ENCODE results near the gene PRDM9. TPM values are rescaled to one million over a fixed set of nuclear protein-coding genes. Genes with fewer than 3 reads are reported as not detected.

PRDM9 gene
- total RNA-seq (ENCODE audit: low replicate concordance): not detected in 2 replicates

- no peak for TF ChIP-seq CTCF (IDR thresholded peaks at IDR 0.05; ENCODE audit: insufficient read depth, low read length)
- no peak for DNase-seq (ENCODE audit: low read depth)
Measured at GRCh38 chr5:23507278-23507685, at the start of gene PRDM9. Gene PRDM9 (plus strand): TSS chr5:23507609. CDS start chr5:23509034, 1,425 bp downstream.

GRCh38 chr5:23457780-23458179, 49.6 kb upstream of the PRDM9 start:
- no peak overlapping the region for H3K4me3 ChIP-seq (ENCODE audit: low read depth, low read length)
- no peak for TF ChIP-seq CTCF (IDR thresholded peaks at IDR 0.05; ENCODE audit: insufficient read depth, low read length)
- DNase-seq (ENCODE audit: low read depth): no peak

More at GRCh38 chr5:23507278-23507685, at the start of gene PRDM9:
- H3K4me3 ChIP-seq (ENCODE audit: low read depth, low read length): no peak within 1 kb of the TSS

- no peak for TF ChIP-seq CTCF (IDR thresholded peaks at IDR 0.05; ENCODE audit: insufficient read depth, low read length)
- no peak overlapping the region for H3K4me3 ChIP-seq (ENCODE audit: low read depth, low read length)
- no peak for DNase-seq (ENCODE audit: low read depth)
Measured at GRCh38 chr5:23459214-23459613, 48.2 kb upstream of the PRDM9 start.

GRCh38 chr5:23461576-23461975, 45.8 kb upstream of the PRDM9 start:
- TF ChIP-seq CTCF (IDR thresholded peaks at IDR 0.05; ENCODE audit: insufficient read depth, low read length): no peak
- no peak overlapping the region for H3K4me3 ChIP-seq (ENCODE audit: low read depth, low read length)
- no peak for DNase-seq (ENCODE audit: low read depth)

- DNase-seq (ENCODE audit: low read depth): no peak
- no peak overlapping the region for H3K4me3 ChIP-seq (ENCODE audit: low read depth, low read length)
- no peak for TF ChIP-seq CTCF (IDR thresholded peaks at IDR 0.05; ENCODE audit: insufficient read depth, low read length)
Measured at GRCh38 chr5:23466401-23466912, 41.0 kb upstream of the PRDM9 start.

GRCh38 chr5:23468658-23469057, 38.8 kb upstream of the PRDM9 start:
- no peak for TF ChIP-seq CTCF (IDR thresholded peaks at IDR 0.05; ENCODE audit: insufficient read depth, low read length)
- H3K4me3 ChIP-seq (ENCODE audit: low read depth, low read length): no peak overlapping the region
- DNase-seq (ENCODE audit: low read depth): no peak

GRCh38 chr5:23473915-23474314, 33.5 kb upstream of the PRDM9 start:
- TF ChIP-seq CTCF (IDR thresholded peaks at IDR 0.05; ENCODE audit: insufficient read depth, low read length): no peak

More at GRCh38 chr5:23473915-23474314, 33.5 kb upstream of the PRDM9 start:
- DNase-seq (ENCODE audit: low read depth): no peak
- no peak overlapping the region for H3K4me3 ChIP-seq (ENCODE audit: low read depth, low read length)
